PC-3 (cell line): ENCODE data around the gene LILRA2. TPM values are rescaled to one million over a fixed set of nuclear protein-coding genes. Genes with fewer than 3 reads are reported as not detected.
A peak's percentile ranks its signal among the peaks of the same experiment; 100 is the strongest.
"Not testable (repeated sequence)": the region's sequence is repeated elsewhere in the genome, so short reads cannot be mapped to it uniquely, and the experiment has no call there.

Experiments
- ATAC-seq: fragments of 200-7000 bp; cut with Tn5 transposase; 2 replicates; pipeline ENCODE4 v1.9.1; 2020; ENCODE audit warnings: mild to moderate bottlenecking, moderate library complexity
- BruUV-seq: library from RNA; stranded (reverse); fragments of 400-500 nt; replicated peaks from 2 replicates; lab custom pipeline; 2021; lab: Mats Ljungman, UMichigan
- CTCF ChIA-PET: fragments of 300-600 bp; sonication (Branson Sonifier 250); formaldehyde crosslinking; loops from one replicate; lab custom pipeline; 2022; ENCODE audit warnings: antibody characterized with exemption; lab: Charles Lee
- POLR2A ChIA-PET: fragments of 300-600 bp; sonication (Branson Sonifier 250); formaldehyde crosslinking; loops from one replicate; lab custom pipeline; 2022; ENCODE audit warnings: antibody characterized with exemption; ENCODE audit not compliant: unreplicated experiment; lab: Charles Lee
- DNase-seq: peaks from one replicate; pipeline ENCODE4 v3.0.0-alpha.2; 2015
- H2AFZ ChIP-seq: fragments of 300-600 bp; sonication (generic); 2 replicates; pipeline ENCODE4 v1.6.0; 2016; ENCODE audit warnings: antibody characterized with exemption, low read length
- H3F3A ChIP-seq: fragments of 300-600 bp; sonication (generic); one replicate; pipeline ENCODE4 v1.6.0; 2017; ENCODE audit warnings: antibody characterized with exemption, low read length, control low read depth, mild to moderate bottlenecking; ENCODE audit not compliant: unreplicated experiment
- H3K27ac ChIP-seq: fragments of 300-600 bp; sonication (generic); 2 replicates; pipeline ENCODE4 v1.5.1; 2016; ENCODE audit warnings: mild to moderate bottlenecking, low read length
- H3K27me3 ChIP-seq: fragments of 300-600 bp; sonication (generic); 2 replicates; pipeline ENCODE4 v1.6.1; 2016; ENCODE audit warnings: low read length, mixed read lengths
- H3K36me3 ChIP-seq: fragments of 300-600 bp; sonication (generic); 2 replicates; pipeline ENCODE4 v1.6.1; 2016; ENCODE audit warnings: low read depth, mixed run types, low read length, mixed read lengths
- H3K4me1 ChIP-seq: fragments of 300-600 bp; sonication (generic); 2 replicates; pipeline ENCODE4 v1.5.1; 2016; ENCODE audit warnings: low read length; ENCODE audit not compliant: insufficient read depth
- H3K4me2 ChIP-seq: fragments of 300-600 bp; sonication (generic); 2 replicates; pipeline ENCODE4 v1.6.0; 2016; ENCODE audit warnings: low read length
- H3K4me3 ChIP-seq: fragments of 300-600 bp; sonication (generic); 2 replicates; pipeline ENCODE4 v1.5.1; 2016; ENCODE audit warnings: mild to moderate bottlenecking, low read length, mixed read lengths
- H3K79me2 ChIP-seq: fragments of 300-600 bp; sonication (generic); 2 replicates; pipeline ENCODE4 v1.6.1; 2017; ENCODE audit warnings: low read length, mixed read lengths
- H3K9ac ChIP-seq: fragments of 300-600 bp; sonication (generic); 2 replicates; pipeline ENCODE4 v1.6.0; 2016; ENCODE audit warnings: mild to moderate bottlenecking, low read length
- H3K9me2 ChIP-seq: fragments of 300-600 bp; sonication (generic); replicated peaks from 2 replicates; pipeline ENCODE4 v1.6.1; 2016; ENCODE audit warnings: mixed run types, low read length, mixed read lengths
- H3K9me3 ChIP-seq: fragments of 300-600 bp; sonication (generic); 2 replicates; pipeline ENCODE4 v1.6.1; 2016; ENCODE audit warnings: low read length, mixed read lengths
- H4K20me1 ChIP-seq: fragments of 300-600 bp; sonication (generic); 2 replicates; pipeline ENCODE4 v1.6.1; 2016; ENCODE audit warnings: low read length, mixed read lengths
- EZH2 ChIP-seq: fragments of 300-600 bp; sonication (generic); IDR thresholded peaks from one replicate; pipeline ENCODE4 v1.6.1; 2017; ENCODE audit warnings: antibody characterized with exemption, mild to moderate bottlenecking, low read length; ENCODE audit not compliant: unreplicated experiment
- EZH2phosphoT487 ChIP-seq: fragments of 300-600 bp; sonication (generic); IDR thresholded peaks from 2 replicates; pipeline ENCODE4 v1.6.1; 2018; ENCODE audit warnings: mild to moderate bottlenecking, antibody characterized with exemption, low read length, borderline replicate concordance
- intact Hi-C: fragments of 100-400 bp; cut with micrococcal nuclease; formaldehyde crosslinking; loops from 2 replicates; pipeline ENCODE4 v1.9.0; 2023
- total RNA-seq: library from RNA; depleted of rRNA; stranded (reverse); fragments of >200 nt; gene quantifications from 2 replicates; pipeline ENCODE4 v1.2.3, GENCODE V29; 2014
- TF ChIP-seq, protein P1 (sequence below): fragments of 300-600 bp; sonication (generic); conservative IDR thresholded peaks from 2 replicates; pipeline ENCODE4 v1.5.1; 2017; ENCODE audit warnings: antibody characterized with exemption, low read depth, mild to moderate bottlenecking, low read length

The LILRA2 gene
- total RNA-seq, 1 experiment from 2014 or later: not detected

- no peaks in the 10 kb centered on the region for H3K79me2 ChIP-seq
- DNase-seq: peak; percentile 23
- H3K9me2 ChIP-seq: no peaks in the 10 kb centered on the region
- H3K9ac ChIP-seq: no peak overlapping the region
- no peaks in the 10 kb centered on the region for H3K36me3 ChIP-seq
- H2AFZ ChIP-seq: no peak overlapping the region
- H3K27me3 ChIP-seq: peaks cover 65% of the 10 kb centered on the region
- TF ChIP-seq EZH2 (no peak), EZH2phosphoT487 (no peak)
- TF ChIP-seq, protein P1, sequence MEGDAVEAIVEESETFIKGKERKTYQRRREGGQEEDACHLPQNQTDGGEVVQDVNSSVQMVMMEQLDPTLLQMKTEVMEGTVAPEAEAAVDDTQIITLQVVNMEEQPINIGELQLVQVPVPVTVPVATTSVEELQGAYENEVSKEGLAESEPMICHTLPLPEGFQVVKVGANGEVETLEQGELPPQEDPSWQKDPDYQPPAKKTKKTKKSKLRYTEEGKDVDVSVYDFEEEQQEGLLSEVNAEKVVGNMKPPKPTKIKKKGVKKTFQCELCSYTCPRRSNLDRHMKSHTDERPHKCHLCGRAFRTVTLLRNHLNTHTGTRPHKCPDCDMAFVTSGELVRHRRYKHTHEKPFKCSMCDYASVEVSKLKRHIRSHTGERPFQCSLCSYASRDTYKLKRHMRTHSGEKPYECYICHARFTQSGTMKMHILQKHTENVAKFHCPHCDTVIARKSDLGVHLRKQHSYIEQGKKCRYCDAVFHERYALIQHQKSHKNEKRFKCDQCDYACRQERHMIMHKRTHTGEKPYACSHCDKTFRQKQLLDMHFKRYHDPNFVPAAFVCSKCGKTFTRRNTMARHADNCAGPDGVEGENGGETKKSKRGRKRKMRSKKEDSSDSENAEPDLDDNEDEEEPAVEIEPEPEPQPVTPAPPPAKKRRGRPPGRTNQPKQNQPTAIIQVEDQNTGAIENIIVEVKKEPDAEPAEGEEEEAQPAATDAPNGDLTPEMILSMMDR: no peak
- no peaks in the 10 kb centered on the region for H4K20me1 ChIP-seq
- POLR2A ChIA-PET: no interaction called here
- no peak overlapping the region for H3K4me3 ChIP-seq
- no peak for ATAC-seq
- intact Hi-C loops: no loop called here
- H3K9me3 ChIP-seq: no peaks in the 10 kb centered on the region
- no peaks in the 10 kb centered on the region; the same call in 1 of the 2 replicates for H3K4me1 ChIP-seq
- H3F3A ChIP-seq: no peaks in the 10 kb centered on the region
- BruUV-seq: no TSS peak
- CTCF ChIA-PET: no interaction called here
- no peak overlapping the region for H3K4me2 ChIP-seq
- no peak overlapping the region for H3K27ac ChIP-seq
Measured at GRCh38 chr19:54558339-54558738, 15.3 kb upstream of the LILRA2 start.

GRCh38 chr19:54560881-54561385 is 12.7 kb upstream of the LILRA2 start:
- no peak overlapping the region for H3K9ac ChIP-seq
- intact Hi-C loops: loop anchor here (10.0 kb wide), 1 partner anchor 76 kb away; no protein-coding TSS in a partner anchor
- no peaks in the 10 kb centered on the region for H3K79me2 ChIP-seq
- TF ChIP-seq EZH2phosphoT487: no peak
- no peak for TF ChIP-seq EZH2
- TF ChIP-seq, protein P1: no peak
- peaks cover 56% of the 10 kb centered on the region for H3K27me3 ChIP-seq
- H3K27ac ChIP-seq: no peak overlapping the region
- ChIA-PET POLR2A (no interaction called here), CTCF (no interaction called here)
- H3K36me3 ChIP-seq: no peaks in the 10 kb centered on the region
- no peak overlapping the region for H2AFZ ChIP-seq
- H3F3A ChIP-seq: no peaks in the 10 kb centered on the region
- DNase-seq: peak; percentile 37
- no peaks in the 10 kb centered on the region for H4K20me1 ChIP-seq
- H3K4me3 ChIP-seq: no peak overlapping the region
- H3K9me3 ChIP-seq: no peaks in the 10 kb centered on the region
- peak; percentile 27; the same call in 1 of the 2 replicates for ATAC-seq
- no peaks in the 10 kb centered on the region; the same call in 1 of the 2 replicates for H3K4me1 ChIP-seq
- BruUV-seq: no TSS peak
- no peak overlapping the region for H3K4me2 ChIP-seq
- no peaks in the 10 kb centered on the region for H3K9me2 ChIP-seq

DNA sequence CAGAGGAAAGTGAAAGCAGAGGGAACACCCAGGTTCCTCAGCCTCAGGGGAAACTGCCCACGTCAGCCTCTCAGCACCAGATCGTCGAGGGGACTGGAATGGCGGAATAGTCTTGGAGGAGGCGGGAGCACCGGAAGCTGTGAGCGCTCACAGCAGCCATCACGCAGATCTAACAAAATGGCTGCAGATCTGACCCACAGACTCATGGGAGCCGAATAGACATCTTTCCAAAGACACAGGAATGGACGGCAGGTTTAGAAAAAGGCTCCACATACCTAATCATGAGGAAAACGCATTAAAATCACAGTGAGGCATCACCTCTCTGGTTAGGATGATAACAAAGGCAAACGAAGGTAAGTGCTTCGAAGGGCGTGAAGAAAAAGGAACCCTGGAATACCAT is 11.8 kb upstream of the LILRA2 start:
- no peaks in the 10 kb centered on the region; the same call in 1 of the 2 replicates for H3K4me1 ChIP-seq
- intact Hi-C loops: loop anchor here (10.0 kb wide), 1 partner anchor 77 kb away; no protein-coding TSS in a partner anchor
- peak overlapping the region; percentile 63 for H2AFZ ChIP-seq
- no peak for DNase-seq
- H3K4me3 ChIP-seq: peak overlapping the region; percentile 50
- ChIA-PET POLR2A (no interaction called here), CTCF (no interaction called here)
- TF ChIP-seq EZH2phosphoT487 (no peak), EZH2 (no peak)
- TF ChIP-seq, protein P1: no peak
- H3K9me3 ChIP-seq: no peaks in the 10 kb centered on the region
- no peaks in the 10 kb centered on the region for H3K79me2 ChIP-seq
- no peaks in the 10 kb centered on the region for H4K20me1 ChIP-seq
- no peaks in the 10 kb centered on the region for H3F3A ChIP-seq
- ATAC-seq: no peak
- H3K27me3 ChIP-seq: peaks cover 57% of the 10 kb centered on the region
- H3K9me2 ChIP-seq: no peaks in the 10 kb centered on the region
- no TSS peak for BruUV-seq
- peak overlapping the region; percentile 70 for H3K4me2 ChIP-seq
- no peak overlapping the region for H3K27ac ChIP-seq
- H3K9ac ChIP-seq: no peak overlapping the region
- no peaks in the 10 kb centered on the region for H3K36me3 ChIP-seq

- H3K4me1 ChIP-seq, H3F3A ChIP-seq, H2AFZ ChIP-seq, H4K20me1 ChIP-seq, H3K27ac ChIP-seq, ATAC-seq, H3K9me3 ChIP-seq, CTCF ChIA-PET, POLR2A ChIA-PET, H3K79me2 ChIP-seq, H3K36me3 ChIP-seq, H3K9ac ChIP-seq, DNase-seq, H3K9me2 ChIP-seq, H3K4me2 ChIP-seq, H3K4me3 ChIP-seq, BruUV-seq: not testable (repeated sequence)
- H3K27me3 ChIP-seq: peaks cover 56% of the 10 kb centered on the region
- intact Hi-C loops: loop anchor here (10.0 kb wide), 1 partner anchor 78 kb away; no protein-coding TSS in a partner anchor
Measured at GRCh38 chr19:54563206-54563605, 10.4 kb upstream of the LILRA2 start.
